ENCODE results near the gene PPP1R14C. TPM values are rescaled to one million over a fixed set of nuclear protein-coding genes. Genes with fewer than 3 reads are reported as not detected.

PPP1R14C gene
- total RNA-seq, 1 experiment from 2014 or later: 4.6 TPM

- Histone ChIP-seq H3K36me3 (ENCODE audit: insufficient read depth, low read length, poor library complexity, severe bottlenecking) (no peaks in the 10 kb centered on the region), H3K27me3 (replicated peaks; ENCODE audit: insufficient read depth, low read depth, low read length, poor library complexity) (no peaks in the 10 kb centered on the region), H3K4me3 (ENCODE audit: low read depth, low read length, poor library complexity, severe bottlenecking) (no peak overlapping the region), H3K4me1 (ENCODE audit: insufficient read depth, low read length, poor library complexity, severe bottlenecking) (no peaks in the 10 kb centered on the region), H3K9me3 (ENCODE audit: low read depth, low read length, poor library complexity, severe bottlenecking) (no peaks in the 10 kb centered on the region), H3K27ac (ENCODE audit: low read depth, low read length, poor library complexity, severe bottlenecking) (no peak overlapping the region)
- BruUV-seq (replicated peaks): no TSS peak
- ChIA-PET POLR2A (ENCODE audit: low non-redundant PET) (no interaction called here), CTCF (no interaction called here)
- TF ChIP-seq EZH2 (IDR thresholded peaks at IDR 0.05; ENCODE audit: borderline replicate concordance, low read depth, low read length, poor library complexity, severe bottlenecking) (no peak), CTCF (conservative IDR thresholded peaks at IDR 0.05; ENCODE audit: low read depth, low read length) (no peak)
- intact Hi-C loops (cut with micrococcal nuclease; ENCODE audit: unreplicated experiment): no loop called here
- DNase-seq (ENCODE audit: low spot score): no peak
Measured at GRCh38 chr6:150270330-150271052, 127.6 kb downstream of the PPP1R14C start.

DNA sequence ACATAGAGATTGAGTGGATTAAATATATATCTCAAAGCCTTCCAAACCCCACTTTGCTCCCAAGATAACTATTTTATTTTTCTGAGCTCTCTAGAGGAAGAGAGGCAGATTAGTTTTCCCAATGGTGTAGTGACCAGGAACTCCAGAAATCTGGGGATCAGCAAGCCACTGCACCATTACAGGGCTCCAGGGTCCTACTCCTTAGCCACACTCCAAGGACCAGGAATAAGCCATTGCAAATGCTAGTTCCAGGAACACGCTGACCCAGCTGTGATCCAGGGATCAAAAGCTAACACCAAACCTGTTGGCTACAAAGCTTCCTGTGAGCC lies 128.3 kb downstream of the PPP1R14C start:
- no TSS peak for BruUV-seq (replicated peaks)
- DNase-seq (ENCODE audit: low spot score): no peak
- CTCF ChIA-PET: no interaction called here
- TF ChIP-seq CTCF (conservative IDR thresholded peaks at IDR 0.05; ENCODE audit: low read depth, low read length): no peak
- no peak for TF ChIP-seq EZH2 (IDR thresholded peaks at IDR 0.05; ENCODE audit: borderline replicate concordance, low read depth, low read length, poor library complexity, severe bottlenecking)
- Histone ChIP-seq H3K27me3 (replicated peaks; ENCODE audit: insufficient read depth, low read depth, low read length, poor library complexity) (no peaks in the 10 kb centered on the region), H3K9me3 (ENCODE audit: low read depth, low read length, poor library complexity, severe bottlenecking) (no peaks in the 10 kb centered on the region), H3K36me3 (ENCODE audit: insufficient read depth, low read length, poor library complexity, severe bottlenecking) (no peaks in the 10 kb centered on the region), H3K4me3 (ENCODE audit: low read depth, low read length, poor library complexity, severe bottlenecking) (no peak overlapping the region), H3K27ac (ENCODE audit: low read depth, low read length, poor library complexity, severe bottlenecking) (no peak overlapping the region), H3K4me1 (ENCODE audit: insufficient read depth, low read length, poor library complexity, severe bottlenecking) (no peaks in the 10 kb centered on the region)
- POLR2A ChIA-PET (ENCODE audit: low non-redundant PET): no interaction called here
- intact Hi-C loops (cut with micrococcal nuclease; ENCODE audit: unreplicated experiment): no loop called here

- Histone ChIP-seq H3K9me3 (ENCODE audit: low read depth, low read length, poor library complexity, severe bottlenecking) (no peaks in the 10 kb centered on the region), H3K4me3 (ENCODE audit: low read depth, low read length, poor library complexity, severe bottlenecking) (no peak overlapping the region), H3K27me3 (replicated peaks; ENCODE audit: insufficient read depth, low read depth, low read length, poor library complexity) (no peaks in the 10 kb centered on the region), H3K36me3 (ENCODE audit: insufficient read depth, low read length, poor library complexity, severe bottlenecking) (no peaks in the 10 kb centered on the region), H3K4me1 (ENCODE audit: insufficient read depth, low read length, poor library complexity, severe bottlenecking) (no peaks in the 10 kb centered on the region), H3K27ac (ENCODE audit: low read depth, low read length, poor library complexity, severe bottlenecking) (no peak overlapping the region)
- POLR2A ChIA-PET (ENCODE audit: low non-redundant PET): no interaction called here
- no TSS peak for BruUV-seq (replicated peaks)
- CTCF ChIA-PET: no interaction called here
- TF ChIP-seq EZH2 (IDR thresholded peaks at IDR 0.05; ENCODE audit: borderline replicate concordance, low read depth, low read length, poor library complexity, severe bottlenecking): no peak
- TF ChIP-seq CTCF (conservative IDR thresholded peaks at IDR 0.05; ENCODE audit: low read depth, low read length): no peak
- intact Hi-C loops (cut with micrococcal nuclease; ENCODE audit: unreplicated experiment): no loop called here
- no peak for DNase-seq (ENCODE audit: low spot score)
Measured at GRCh38 chr6:150271501-150272263, 128.8 kb downstream of the PPP1R14C start.

Measured in A673 (cell line).